ENCODE measurements around the gene RAMP1. TPM values are rescaled to one million over a fixed set of nuclear protein-coding genes. Genes with fewer than 3 reads are reported as not detected.

RAMP1 gene
- total and polyA plus RNA-seq, 4 donors, result 3.1 to 129 (median 23.5) TPM

GRCh38 chr2:237878321-237879057 is 19.1 kb downstream of the RAMP1 start (continued):
- TF ChIP-seq ZBTB33 (IDR thresholded peaks at IDR 0.05), result no peak

- no peaks in the 10 kb centered on the region for H3K27me3 ChIP-seq (ENCODE audit: control insufficient read depth in 4 of 4, insufficient read depth in 4 of 4, low read length in 3 of 4)
- no peak for DNase-seq (ENCODE audit: low spot score)
Observed at GRCh38 chr2:237879058-237879430, 19.6 kb downstream of the RAMP1 start.

More at GRCh38 chr2:237879058-237879430, 19.6 kb downstream of the RAMP1 start:
- Histone ChIP-seq H3K4me1 (ENCODE audit: control insufficient read depth in 4 of 4, insufficient read depth in 4 of 4, low read length in 3 of 4) (no peaks in the 10 kb centered on the region), H3K9ac (ENCODE audit: low read depth in 1 of 2, low read length in 2 of 2) (no peak overlapping the region), H3K27ac (ENCODE audit: low read depth in 1 of 2, low read length in 2 of 2) (no peak overlapping the region), H3K36me3 (ENCODE audit: control insufficient read depth in 4 of 4, insufficient read depth in 3 of 4, low read depth in 1 of 4, low read length in 3 of 4) (no peaks in the 10 kb centered on the region), H3K9me3 (ENCODE audit: control insufficient read depth in 4 of 4, low read length in 3 of 4) (no peaks in the 10 kb centered on the region), H3K4me3 (ENCODE audit: low read depth in 1 of 3, low read length in 3 of 3) (no peak overlapping the region)
- no peak for TF ChIP-seq RAD21 (IDR thresholded peaks at IDR 0.05)
- TF ChIP-seq FOXA1 (IDR thresholded peaks at IDR 0.05), result no peak
- TF ChIP-seq REST (IDR thresholded peaks at IDR 0.05), result no peak
- no peak for TF ChIP-seq GABPA (IDR thresholded peaks at IDR 0.05 in 1 of 2, conservative IDR thresholded peaks at IDR 0.05 in 1 of 2)
- no peak for TF ChIP-seq ATF3 (IDR thresholded peaks at IDR 0.05)
- TF ChIP-seq JUND (IDR thresholded peaks at IDR 0.05), result no peak
- no peak for TF ChIP-seq MAX (IDR thresholded peaks at IDR 0.05)
- no peak for TF ChIP-seq HNF4A (conservative IDR thresholded peaks at IDR 0.05)
- TF ChIP-seq SP1 (IDR thresholded peaks at IDR 0.05), result no peak
- TF ChIP-seq CTCF (IDR thresholded peaks at IDR 0.05; ENCODE audit: low read depth, low read length, missing input control), result no peak
- TF ChIP-seq RXRA (IDR thresholded peaks at IDR 0.05), result no peak
- TF ChIP-seq FOXA2 (IDR thresholded peaks at IDR 0.05), result no peak
- TF ChIP-seq HNF4G (IDR thresholded peaks at IDR 0.05), result no peak
- WGBS, result 94% methylated on average over 5 of the region's 5 CpGs

All from liver (tissue), 9 donors.